Hepatocyte (in vitro differentiated cells): ENCODE results near the gene GFRAL.
A peak's percentile ranks its signal among the peaks of the same experiment; 100 is the strongest.

Experiments
- EZH2 ChIP-seq: fragments of 200-600 bp; sonication (generic); IDR thresholded peaks from 2 replicates; pipeline ENCODE4 v1.6.1; 2016; ENCODE audit warnings: antibody characterized with exemption, mild to moderate bottlenecking, borderline replicate concordance
- TF ChIP-seq, protein P1 (sequence below): fragments of 200-600 bp; sonication (generic); IDR thresholded peaks from 2 replicates; pipeline ENCODE4 v1.5.1; 2016; ENCODE audit warnings: antibody characterized with exemption, mild to moderate bottlenecking; ENCODE audit not compliant: poor library complexity

DNA sequence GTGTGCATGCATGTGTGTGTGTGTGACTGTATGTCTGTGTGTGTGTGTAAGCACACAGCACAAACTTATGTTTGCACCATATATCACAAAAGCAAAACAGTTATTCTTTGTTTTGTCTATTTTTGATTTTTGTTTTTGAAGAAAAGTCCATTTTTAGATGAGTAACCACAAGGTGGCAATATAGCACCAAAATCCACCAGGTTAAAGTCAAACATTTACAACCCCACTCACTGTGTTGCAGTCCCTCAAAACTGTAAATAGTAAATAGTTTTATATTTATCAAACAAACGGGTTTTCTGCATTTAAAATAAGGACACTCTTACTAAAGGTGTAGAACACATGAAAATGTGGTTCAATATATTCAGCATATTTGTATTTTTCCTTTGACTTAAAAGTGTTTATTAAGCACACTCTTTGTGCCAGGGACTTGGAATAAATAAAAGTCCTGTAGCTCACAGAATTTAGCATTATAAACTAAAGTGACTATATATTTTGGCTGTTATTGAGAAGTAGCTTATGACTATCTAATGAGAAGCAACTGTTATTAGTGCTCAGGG, 118.5 kb downstream of the GFRAL start:
- TF ChIP-seq, protein P1, sequence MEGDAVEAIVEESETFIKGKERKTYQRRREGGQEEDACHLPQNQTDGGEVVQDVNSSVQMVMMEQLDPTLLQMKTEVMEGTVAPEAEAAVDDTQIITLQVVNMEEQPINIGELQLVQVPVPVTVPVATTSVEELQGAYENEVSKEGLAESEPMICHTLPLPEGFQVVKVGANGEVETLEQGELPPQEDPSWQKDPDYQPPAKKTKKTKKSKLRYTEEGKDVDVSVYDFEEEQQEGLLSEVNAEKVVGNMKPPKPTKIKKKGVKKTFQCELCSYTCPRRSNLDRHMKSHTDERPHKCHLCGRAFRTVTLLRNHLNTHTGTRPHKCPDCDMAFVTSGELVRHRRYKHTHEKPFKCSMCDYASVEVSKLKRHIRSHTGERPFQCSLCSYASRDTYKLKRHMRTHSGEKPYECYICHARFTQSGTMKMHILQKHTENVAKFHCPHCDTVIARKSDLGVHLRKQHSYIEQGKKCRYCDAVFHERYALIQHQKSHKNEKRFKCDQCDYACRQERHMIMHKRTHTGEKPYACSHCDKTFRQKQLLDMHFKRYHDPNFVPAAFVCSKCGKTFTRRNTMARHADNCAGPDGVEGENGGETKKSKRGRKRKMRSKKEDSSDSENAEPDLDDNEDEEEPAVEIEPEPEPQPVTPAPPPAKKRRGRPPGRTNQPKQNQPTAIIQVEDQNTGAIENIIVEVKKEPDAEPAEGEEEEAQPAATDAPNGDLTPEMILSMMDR: peak; percentile 73
- TF ChIP-seq EZH2: no peak
